H9 (cell line): ENCODE data around the gene AACS. TPM values are rescaled to one million over a fixed set of nuclear protein-coding genes. Genes with fewer than 3 reads are reported as not detected.

Source experiments
- DNase-seq: peaks from one replicate; pipeline ENCODE4 v3.0.0-alpha.2; 2017
- H2AFZ ChIP-seq: one replicate; pipeline ENCODE4 v1.6.1; 2013; ENCODE audit warnings: mild to moderate bottlenecking, low read length, control low read depth, moderate library complexity
- H2AK5ac ChIP-seq: 2 replicates; pipeline ENCODE4 v1.6.1; 2013; ENCODE audit warnings: low read length, control low read depth, mixed read lengths; ENCODE audit not compliant: insufficient read length
- H2BK120ac ChIP-seq: one replicate; pipeline ENCODE4 v1.6.1; 2013; ENCODE audit warnings: low read depth, mild to moderate bottlenecking, low read length, control low read depth, inconsistent platforms; ENCODE audit not compliant: poor library complexity, severe bottlenecking
- H2BK12ac ChIP-seq: 2 replicates; pipeline ENCODE4 v1.6.1; 2013; ENCODE audit warnings: low read length, control low read depth, mixed read lengths, low read depth; ENCODE audit not compliant: insufficient read length
- H2BK15ac ChIP-seq: 2 replicates; pipeline ENCODE4 v1.6.1; 2013; ENCODE audit warnings: low read depth, low read length, control low read depth
- H2BK20ac ChIP-seq: one replicate; pipeline ENCODE4 v1.6.1; 2013; ENCODE audit warnings: low read depth, mild to moderate bottlenecking, low read length, control low read depth, inconsistent platforms; ENCODE audit not compliant: poor library complexity, severe bottlenecking
- H2BK5ac ChIP-seq: 2 replicates; pipeline ENCODE4 v1.6.1; 2013; ENCODE audit warnings: low read length, control low read depth, mixed read lengths; ENCODE audit not compliant: insufficient read length
- H3K14ac ChIP-seq: 2 replicates; pipeline ENCODE4 v1.6.1; 2013; ENCODE audit warnings: low read length, control low read depth; ENCODE audit not compliant: insufficient read depth
- H3K18ac ChIP-seq: 2 replicates; pipeline ENCODE4 v1.6.1; 2013; ENCODE audit warnings: low read depth, mild to moderate bottlenecking, mixed read lengths, low read length, control low read depth; ENCODE audit not compliant: insufficient read length
- H3K23ac ChIP-seq: 2 replicates; pipeline ENCODE4 v1.6.1; 2013; ENCODE audit warnings: low read length, control low read depth, mixed read lengths, low read depth; ENCODE audit not compliant: insufficient read length
- H3K23me2 ChIP-seq: 2 replicates; pipeline ENCODE4 v1.6.1; 2013; ENCODE audit warnings: low read depth, mild to moderate bottlenecking, mixed read lengths, low read length, control low read depth; ENCODE audit not compliant: insufficient read length, poor library complexity, severe bottlenecking
- H3K27ac ChIP-seq: 2 replicates; pipeline ENCODE4 v1.5.1; 2013; ENCODE audit warnings: low read length, control low read depth, mixed read lengths, low read depth; ENCODE audit not compliant: insufficient read length
- H3K27me3 ChIP-seq: 2 replicates; pipeline ENCODE4 v1.6.1; 2013; ENCODE audit warnings: low read length, control low read depth, inconsistent platforms; ENCODE audit not compliant: insufficient read depth
- H3K4ac ChIP-seq: 2 replicates; pipeline ENCODE4 v1.6.1; 2013; ENCODE audit warnings: low read depth, mild to moderate bottlenecking, control low read depth, inconsistent platforms, low read length, moderate library complexity
- H3K4me1 ChIP-seq: 2 replicates; pipeline ENCODE4 v1.6.1; 2013; ENCODE audit warnings: low read length, control low read depth, inconsistent platforms; ENCODE audit not compliant: insufficient read depth
- H3K4me2 ChIP-seq: 2 replicates; pipeline ENCODE4 v1.6.1; 2013; ENCODE audit warnings: low read length, control low read depth, mixed read lengths; ENCODE audit not compliant: insufficient read length, insufficient read depth
- H3K56ac ChIP-seq: 2 replicates; pipeline ENCODE4 v1.6.1; 2013; ENCODE audit warnings: low read depth, mild to moderate bottlenecking, mixed read lengths, low read length, control low read depth; ENCODE audit not compliant: insufficient read length
- H3K79me1 ChIP-seq: 2 replicates; pipeline ENCODE4 v1.6.1; 2013; ENCODE audit warnings: low read depth, mild to moderate bottlenecking, moderate library complexity, low read length, control low read depth, inconsistent platforms; ENCODE audit not compliant: insufficient read depth, poor library complexity, severe bottlenecking
- H3K79me2 ChIP-seq: 2 replicates; pipeline ENCODE4 v1.6.1; 2013; ENCODE audit warnings: low read length, control low read depth, inconsistent platforms; ENCODE audit not compliant: insufficient read depth
- H3K9ac ChIP-seq: 2 replicates; pipeline ENCODE4 v1.6.1; 2013; ENCODE audit warnings: low read length, control low read depth, mixed read lengths; ENCODE audit not compliant: insufficient read length; ENCODE audit errors: extremely low read depth
- H3K9me3 ChIP-seq: one replicate; pipeline ENCODE4 v1.6.1; 2013; ENCODE audit warnings: low read depth, low read length, inconsistent platforms; ENCODE audit not compliant: control insufficient read depth
- H3T11ph ChIP-seq: one replicate; pipeline ENCODE4 v1.6.1; 2013; ENCODE audit warnings: mild to moderate bottlenecking, low read length, control low read depth, inconsistent platforms
- H4K20me1 ChIP-seq: one replicate; pipeline ENCODE4 v1.6.1; 2013; ENCODE audit not compliant: control insufficient read depth, insufficient read length, insufficient read depth
- H4K5ac ChIP-seq: 2 replicates; pipeline ENCODE4 v1.6.1; 2013; ENCODE audit warnings: low read depth, mild to moderate bottlenecking, mixed read lengths, low read length, control low read depth; ENCODE audit not compliant: insufficient read length
- H4K8ac ChIP-seq: replicated peaks from 2 replicates; pipeline ENCODE4 v1.6.1; 2013; ENCODE audit warnings: low read length, control low read depth, mixed read lengths, low read depth; ENCODE audit not compliant: insufficient read length
- H4K91ac ChIP-seq: 2 replicates; pipeline ENCODE4 v1.6.1; 2013; ENCODE audit warnings: low read depth, mild to moderate bottlenecking, moderate library complexity, mixed read lengths, low read length, control low read depth; ENCODE audit not compliant: insufficient read length
- H3K27ac Mint-ChIP-seq, 3 experiments: 2 replicates in 2 of 3; 3 replicates in 1 of 3; pipeline ENCODE4 v1.8.0; 2020 to 2021; ENCODE audit warnings: mixed read lengths in 3 of 3, mild to moderate bottlenecking in 1 of 3, moderate library complexity in 1 of 3
- H3K27me3 Mint-ChIP-seq: 2 replicates; pipeline ENCODE4 v1.8.0; 2021; ENCODE audit warnings: low read depth, mild to moderate bottlenecking, moderate library complexity, mixed read lengths
- H3K36me3 Mint-ChIP-seq, 3 experiments: 2 replicates in 2 of 3; 3 replicates in 1 of 3; pipeline ENCODE4 v1.8.0; 2020 to 2021; ENCODE audit warnings: low read depth in 3 of 3, mixed read lengths in 3 of 3; ENCODE audit not compliant: insufficient read depth in 1 of 3
- H3K4me1 Mint-ChIP-seq, 2 experiments: 2 replicates each; pipeline ENCODE4 v1.8.0; 2020; ENCODE audit warnings: mixed read lengths in 2 of 2
- H3K4me3 Mint-ChIP-seq, 2 experiments: 2 replicates in 1 of 2; 3 replicates in 1 of 2; pipeline ENCODE4 v1.8.0; 2020 to 2021; ENCODE audit warnings: mild to moderate bottlenecking in 2 of 2, mixed read lengths in 2 of 2, moderate library complexity in 1 of 2
- H3K9me3 Mint-ChIP-seq, 2 experiments: 2 replicates in 1 of 2; 3 replicates in 1 of 2; pipeline ENCODE4 v1.8.0; 2020; ENCODE audit warnings: mild to moderate bottlenecking in 2 of 2, mixed read lengths in 2 of 2, moderate library complexity in 1 of 2
- CTCF ChIP-seq: fragments of 200-600 bp; sonication (generic); conservative IDR thresholded peaks from 3 replicates; pipeline ENCODE4 v1.8.0; 2021; ENCODE audit warnings: antibody characterized with exemption, mild to moderate bottlenecking
- WGBS: extraction: QIAGEN DNeasy Blood & Tissue Kit; methylation state at CpG from one replicate; pipeline ENCODE4 v1.1.7; 2013; ENCODE audit warnings: missing lambda C conversion rate, low lambda C conversion rate, mixed read lengths; ENCODE audit not compliant: insufficient read length; ENCODE audit errors: extremely low coverage; 5-methylcytosine and 5-hydroxymethylcytosine counted together
- total RNA-seq: library from RNA; stranded (reverse); gene quantifications from 2 replicates; pipeline ENCODE4 v1.2.1, GENCODE V29; 2021

Gene AACS
- total RNA-seq, 1 experiment from 2014 or later, result 35.0 TPM

GRCh38 chr12:125050446-125050845, 14.8 kb upstream of the AACS start:
- Histone ChIP-seq H3K23ac (no peak overlapping the region), H3K4ac (no peak overlapping the region), H3K9me3 (peaks cover 5% of the 10 kb centered on the region), H2AFZ (no peak overlapping the region), H4K5ac (no peak overlapping the region), H3K14ac (no peak overlapping the region), H3K4me1 (no peaks in the 10 kb centered on the region), H3K79me1 (no peaks in the 10 kb centered on the region), H3K23me2 (no peaks in the 10 kb centered on the region), H3T11ph (no peak overlapping the region), H2BK20ac (no peak overlapping the region), H3K9ac (no peak overlapping the region), H4K8ac (no peak overlapping the region), H2BK120ac (no peak overlapping the region), H3K4me2 (no peak overlapping the region), H3K79me2 (no peaks in the 10 kb centered on the region), H2BK15ac (no peak overlapping the region), H4K91ac (no peak overlapping the region), H3K56ac (no peak overlapping the region), H3K27ac (no peak overlapping the region), H2BK5ac (no peak overlapping the region), H2AK5ac (no peak overlapping the region), H3K27me3 (no peaks in the 10 kb centered on the region), H2BK12ac (no peak overlapping the region), H4K20me1 (no peaks in the 10 kb centered on the region), H3K18ac (no peak overlapping the region)
- Mint-ChIP-seq H3K9me3 (peaks cover 4 to 9% of the 10 kb centered on the region in 2 experiments), H3K36me3 (peaks cover 2 to 7% (median 2%) of the 10 kb centered on the region in 3 experiments; a peak in 2 of 7 replicates), H3K4me3 (no peak overlapping the region), H3K4me1 (peaks cover 0 to 5% of the 10 kb centered on the region in 2 experiments; a peak in 1 of 4 replicates), H3K27ac (no peak overlapping the region), H3K27me3 (no peaks in the 10 kb centered on the region; the same call in 1 of the 2 replicates)
- WGBS, result no CpG with 5 or more reads among the region's 10 CpGs
- DNase-seq, result no peak
- TF ChIP-seq CTCF, result no peak
